GM23338 (cell line): Measurements from ENCODE around the gene MRGPRE. TPM values are rescaled to one million over a fixed set of nuclear protein-coding genes. Genes with fewer than 3 reads are reported as not detected.

Source experiments
- ATAC-seq: fragments of 200-7000 bp; cut with Tn5 transposase; 3 replicates; pipeline ENCODE4 v1.9.1; 2020
- DNase-seq: peaks from one replicate; pipeline ENCODE4 v3.0.0-alpha.2; 2015; ENCODE audit warnings: low spot score
- H2AFZ ChIP-seq: fragments of 200-600 bp; sonication (generic); 2 replicates; pipeline ENCODE4 v1.8.0; 2016; ENCODE audit warnings: antibody characterized with exemption, mild to moderate bottlenecking, moderate library complexity
- H3F3A ChIP-seq: fragments of 200-600 bp; sonication (generic); replicated peaks from 2 replicates; pipeline ENCODE4 v1.8.0; 2017; ENCODE audit warnings: antibody characterized with exemption, mixed run types, low read depth
- H3K27ac ChIP-seq: fragments of 200-600 bp; sonication (generic); 2 replicates; pipeline ENCODE4 v1.6.1; 2016; ENCODE audit warnings: low read depth
- H3K27me3 ChIP-seq: fragments of 200-600 bp; sonication (generic); 2 replicates; pipeline ENCODE4 v1.8.0; 2016; ENCODE audit warnings: mild to moderate bottlenecking, mixed run types, moderate library complexity; ENCODE audit not compliant: insufficient read depth
- H3K36me3 ChIP-seq: fragments of 200-600 bp; sonication (generic); 2 replicates; pipeline ENCODE4 v1.8.0; 2016; ENCODE audit warnings: mild to moderate bottlenecking; ENCODE audit not compliant: insufficient read depth
- H3K4me1 ChIP-seq: fragments of 200-600 bp; sonication (generic); 2 replicates; pipeline ENCODE4 v1.8.0; 2016; ENCODE audit warnings: mild to moderate bottlenecking, moderate library complexity; ENCODE audit not compliant: insufficient read depth
- H3K4me2 ChIP-seq: fragments of 200-600 bp; sonication (generic); 2 replicates; pipeline ENCODE4 v1.7.1; 2017; ENCODE audit warnings: mixed run types
- H3K4me3 ChIP-seq: fragments of 200-600 bp; sonication (generic); 2 replicates; pipeline ENCODE4 v1.6.1; 2016; ENCODE audit warnings: mixed run types
- H3K79me2 ChIP-seq: fragments of 200-600 bp; sonication (generic); replicated peaks from 2 replicates; pipeline ENCODE4 v1.8.0; 2017; ENCODE audit warnings: mild to moderate bottlenecking; ENCODE audit not compliant: insufficient read depth
- H3K9me2 ChIP-seq: fragments of 200-600 bp; sonication (generic); 2 replicates; pipeline ENCODE4 v1.8.0; 2017; ENCODE audit not compliant: insufficient read depth
- H4K20me1 ChIP-seq: fragments of 200-600 bp; sonication (generic); replicated peaks from 2 replicates; pipeline ENCODE4 v1.8.0; 2017; ENCODE audit warnings: mild to moderate bottlenecking; ENCODE audit not compliant: insufficient read depth
- H3K27ac Mint-ChIP-seq: 2 replicates; pipeline ENCODE4 v1.8.0; 2020; ENCODE audit warnings: inconsistent platforms, mild to moderate bottlenecking, moderate library complexity, mixed read lengths
- H3K27me3 Mint-ChIP-seq: 3 replicates; pipeline ENCODE4 v1.8.0; 2022; ENCODE audit warnings: low read depth, mild to moderate bottlenecking, moderate library complexity, mixed read lengths, inconsistent platforms; ENCODE audit not compliant: insufficient read depth, poor library complexity
- H3K36me3 Mint-ChIP-seq: 3 replicates; pipeline ENCODE4 v1.8.0; 2021; ENCODE audit warnings: low read depth, mild to moderate bottlenecking, inconsistent platforms, moderate library complexity, mixed read lengths
- H3K4me1 Mint-ChIP-seq: 3 replicates; pipeline ENCODE4 v1.8.0; 2020; ENCODE audit warnings: mild to moderate bottlenecking, inconsistent platforms, mixed read lengths
- H3K4me3 Mint-ChIP-seq: 3 replicates; pipeline ENCODE4 v1.8.0; 2021; ENCODE audit warnings: moderate library complexity, mild to moderate bottlenecking, inconsistent platforms, mixed read lengths
- H3K9me3 Mint-ChIP-seq: 3 replicates; pipeline ENCODE4 v1.8.0; 2020; ENCODE audit warnings: moderate library complexity, mild to moderate bottlenecking, inconsistent platforms, mixed read lengths
- CTCF ChIP-seq, 2 experiments: fragments of 200-600 bp in 1 of 2; sonication (generic) in 1 of 2; conservative IDR thresholded peaks; 2 replicates each; pipeline versions ENCODE4 v1.5.1 to v1.6.1; 2016 to 2017; ENCODE audit warnings: antibody characterized with exemption in 2 of 2, low read depth in 2 of 2, mild to moderate bottlenecking in 2 of 2, moderate library complexity in 1 of 2
- ETS1 ChIP-seq: IDR thresholded peaks from 2 replicates; pipeline ENCODE4 v1.6.1; 2016; ENCODE audit warnings: antibody characterized with exemption
- EZH2 ChIP-seq: fragments of 200-600 bp; sonication (generic); IDR thresholded peaks from one replicate; pipeline ENCODE4 v1.8.0; 2017; ENCODE audit warnings: antibody characterized with exemption, mild to moderate bottlenecking, low read depth; ENCODE audit not compliant: unreplicated experiment
- EZH2phosphoT487 ChIP-seq: fragments of 200-600 bp; sonication (generic); IDR thresholded peaks from one replicate; pipeline ENCODE4 v1.8.1; 2018; ENCODE audit warnings: antibody characterized with exemption; ENCODE audit not compliant: unreplicated experiment
- JUNB ChIP-seq: IDR thresholded peaks from one replicate; pipeline ENCODE4 v1.6.1; 2016; ENCODE audit warnings: antibody characterized with exemption; ENCODE audit not compliant: unreplicated experiment
- NANOG ChIP-seq: IDR thresholded peaks from 2 replicates; pipeline ENCODE4 v1.6.1; 2016; ENCODE audit warnings: antibody characterized with exemption, borderline replicate concordance
- POLR2AphosphoS5 ChIP-seq: IDR thresholded peaks from 2 replicates; pipeline ENCODE4 v1.6.1; 2016; ENCODE audit warnings: antibody characterized with exemption, low read depth
- STAT1 ChIP-seq: IDR thresholded peaks from one replicate; pipeline ENCODE4 v1.6.1; 2016; ENCODE audit warnings: antibody characterized with exemption; ENCODE audit not compliant: unreplicated experiment
- ZNF114 ChIP-seq: fragments of 250-450 bp; sonication (Bioruptor Pico); IDR thresholded peaks from 2 replicates; pipeline ENCODE4 v1.5.0; 2020; ENCODE audit warnings: mild to moderate bottlenecking, moderate library complexity
- ZNF331 ChIP-seq: fragments of 250-450 bp; sonication (Bioruptor Pico); IDR thresholded peaks from 2 replicates; pipeline ENCODE4 v1.5.0; 2020; ENCODE audit warnings: low read depth, mild to moderate bottlenecking, moderate library complexity
- polyA plus RNA-seq: library from polyadenylated mRNA; unstranded; fragments of >200 nt; fragmentation: Nextera tagmentation; extraction: Ambion mirVana; gene quantifications from 2 replicates; pipeline ENCODE4 v1.2.1, GENCODE V29; 2016
- total RNA-seq: library from RNA; depleted of rRNA; stranded (reverse); fragments of >200 nt; shearing (Covaris generic); gene quantifications from 2 replicates; pipeline ENCODE4 v1.2.3, GENCODE V29; 2014

MRGPRE gene
- total and polyA plus RNA-seq, 2 experiments from 2014 or later = not detected

- H3K27ac ChIP-seq = no peak overlapping the region
- H3K36me3 ChIP-seq = no peaks in the 10 kb centered on the region
- no peak for ATAC-seq
- no peaks in the 10 kb centered on the region for H3F3A ChIP-seq
- H3K4me1 ChIP-seq = no peaks in the 10 kb centered on the region
- DNase-seq = no peak
- H3K79me2 ChIP-seq = no peaks in the 10 kb centered on the region
- Mint-ChIP-seq H3K27me3 (peaks cover 41% of the 10 kb centered on the region), H3K4me1 (peaks cover 6% of the 10 kb centered on the region; the same call in 1 of the 3 replicates), H3K27ac (no peak overlapping the region), H3K36me3 (no peaks in the 10 kb centered on the region), H3K9me3 (no peaks in the 10 kb centered on the region), H3K4me3 (no peak overlapping the region)
- no peaks in the 10 kb centered on the region for H3K9me2 ChIP-seq
- no peak for TF ChIP-seq EZH2
- TF ChIP-seq ETS1 = no peak
- TF ChIP-seq STAT1 = no peak
- no peak for TF ChIP-seq CTCF (conservative IDR thresholded peaks at IDR 0.05; ENCODE audit: low read depth in 2 of 2)
- TF ChIP-seq NANOG = no peak
- no peak for TF ChIP-seq ZNF114 (CRISPR knock-in tag)
- no peak overlapping the region for H2AFZ ChIP-seq
- no peaks in the 10 kb centered on the region for H4K20me1 ChIP-seq
- no peak overlapping the region for H3K4me2 ChIP-seq
- no peak overlapping the region for H3K4me3 ChIP-seq
- H3K27me3 ChIP-seq = peaks cover 33% of the 10 kb centered on the region
These were observed 31.7 kb downstream of the MRGPRE start for GRCh38 chr11:3200388-3201111.

- peaks cover 9% of the 10 kb centered on the region; the same call in 2 of the 3 replicates for H3K4me1 Mint-ChIP-seq
- peaks cover 30% of the 10 kb centered on the region for H3K27me3 ChIP-seq
- no peak overlapping the region for H3K4me2 ChIP-seq
- ATAC-seq = no peak
- no peaks in the 10 kb centered on the region for H3K4me1 ChIP-seq
- H3K36me3 Mint-ChIP-seq = no peaks in the 10 kb centered on the region
- H2AFZ ChIP-seq = no peak overlapping the region
- H3K79me2 ChIP-seq = no peaks in the 10 kb centered on the region
- no peaks in the 10 kb centered on the region for H3K9me2 ChIP-seq
- H3K27me3 Mint-ChIP-seq = peaks cover 35% of the 10 kb centered on the region
- no peaks in the 10 kb centered on the region for H4K20me1 ChIP-seq
- no peak overlapping the region for H3K4me3 Mint-ChIP-seq
- no peak overlapping the region for H3K4me3 ChIP-seq
- H3K36me3 ChIP-seq = no peaks in the 10 kb centered on the region
- no peaks in the 10 kb centered on the region for H3K9me3 Mint-ChIP-seq
- DNase-seq = no peak
- no peaks in the 10 kb centered on the region for H3F3A ChIP-seq
- no peak overlapping the region for H3K27ac ChIP-seq
- H3K27ac Mint-ChIP-seq = no peak overlapping the region
- TF ChIP-seq ZNF331 (CRISPR knock-in tag) (no peak), POLR2AphosphoS5 (no peak), NANOG (no peak), CTCF (conservative IDR thresholded peaks at IDR 0.05; ENCODE audit: low read depth in 2 of 2) (no peak), STAT1 (no peak), EZH2phosphoT487 (no peak), ZNF114 (CRISPR knock-in tag) (no peak), JUNB (no peak), ETS1 (no peak), EZH2 (no peak)
These were observed 32.5 kb downstream of the MRGPRE start for GRCh38 chr11:3199537-3200295.
